CD4-positive, alpha-beta T cell (primary cell): ENCODE results near the gene COL11A1. TPM values are rescaled to one million over a fixed set of nuclear protein-coding genes. Genes with fewer than 3 reads are reported as not detected.
"Not testable (repeated sequence)": the region's sequence is repeated elsewhere in the genome, so short reads cannot be mapped to it uniquely, and the experiment has no call there.

ENCODE experiments used
- ATAC-seq: fragments of 200-7000 bp; cut with Tn5 transposase; one replicate; pipeline ENCODE4 v1.10.0; 2022; ENCODE audit warnings: mild to moderate bottlenecking; ENCODE audit not compliant: poor library complexity
- CTCF ChIA-PET: fragments of 350-600 bp; sonication (Branson Sonifier 250); formaldehyde crosslinking; loops from one replicate; lab custom pipeline; 2021; ENCODE audit warnings: antibody characterized with exemption, inconsistent platforms; lab: Charles Lee
- POLR2A ChIA-PET: fragments of 350-600 bp; sonication (Branson Sonifier 250); formaldehyde crosslinking; loops from one replicate; lab custom pipeline; 2021; ENCODE audit warnings: antibody characterized with exemption, inconsistent platforms; lab: Charles Lee
- DNase-seq, 14 experiments: peaks; one replicate each; pipeline ENCODE4 v3.0.0-alpha.2; 2013 to 2020; ENCODE audit warnings: mixed read lengths in 2 of 14
- H3K27ac ChIP-seq, 2 donors: one replicate each; pipeline versions ENCODE4 v1.5.1 to v1.7.0; 2013; ENCODE audit warnings: low read length in 2 of 2, low read depth in 1 of 2, mild to moderate bottlenecking in 1 of 2
- H3K27me3 ChIP-seq, 2 experiments: 1 replicate in 1 of 2; 2 replicates in 1 of 2; pipeline versions ENCODE4 v1.6.1 to v1.7.0; 2013; ENCODE audit warnings: low read length in 2 of 2, control low read depth in 1 of 2, mild to moderate bottlenecking in 1 of 2, moderate library complexity in 1 of 2; ENCODE audit not compliant: insufficient read depth in 2 of 2, control insufficient read depth in 1 of 2
- H3K36me3 ChIP-seq: one replicate; pipeline ENCODE4 v1.6.1; 2013; ENCODE audit warnings: low read length, control low read depth; ENCODE audit not compliant: insufficient read depth
- H3K4me1 ChIP-seq: one replicate; pipeline ENCODE4 v1.6.1; 2013; ENCODE audit warnings: low read length, control low read depth; ENCODE audit not compliant: insufficient read depth
- H3K4me3 ChIP-seq: one replicate; pipeline ENCODE4 v1.5.1; 2013; ENCODE audit warnings: mild to moderate bottlenecking, low read length, moderate library complexity
- H3K9me3 ChIP-seq, 2 experiments: 1 replicate in 1 of 2; 2 replicates in 1 of 2; pipeline versions ENCODE4 v1.6.1 to v1.7.0; 2013; ENCODE audit warnings: low read length in 2 of 2, mild to moderate bottlenecking in 2 of 2, control low read depth in 1 of 2, moderate library complexity in 1 of 2; ENCODE audit not compliant: control insufficient read depth in 1 of 2, insufficient read depth in 1 of 2
- H3K27ac Mint-ChIP-seq: one replicate; pipeline ENCODE4 v1.8.0; 2020; ENCODE audit warnings: mixed read lengths
- H3K27me3 Mint-ChIP-seq: one replicate; pipeline ENCODE4 v1.8.0; 2021; ENCODE audit warnings: mixed read lengths
- H3K36me3 Mint-ChIP-seq: one replicate; pipeline ENCODE4 v1.8.0; 2021; ENCODE audit warnings: low read depth, mixed read lengths
- H3K4me1 Mint-ChIP-seq: one replicate; pipeline ENCODE4 v1.8.0; 2021; ENCODE audit warnings: low read depth, mixed read lengths
- H3K4me3 Mint-ChIP-seq: one replicate; pipeline ENCODE4 v1.8.0; 2020; ENCODE audit warnings: mild to moderate bottlenecking, mixed read lengths
- H3K9me3 Mint-ChIP-seq: one replicate; pipeline ENCODE4 v1.8.0; 2020; ENCODE audit warnings: mixed read lengths
- intact Hi-C, 2 experiments: fragments of 100-400 bp; cut with DNase I in 1 of 2; cut with micrococcal nuclease in 1 of 2; formaldehyde crosslinking; loops; one replicate each; pipeline versions ENCODE4 v1.15.1 to v1.9.0; 2023 to 2025; cut with DNase I, micrococcal nuclease
- total RNA-seq, 174 experiments: library from RNA in 2 of 174; stranded (reverse) in 2 of 174; gene quantifications; one replicate each; pipeline ENCODE4 v1.2.3 and lab custom pipeline; 2021 to 2026
- TF ChIP-seq, protein P1 (sequence below): fragments of 200-600 bp; IDR thresholded peaks from one replicate; pipeline ENCODE4 v1.8.0; 2022; ENCODE audit warnings: antibody characterized with exemption, mild to moderate bottlenecking

Gene COL11A1
- total RNA-seq, 2 experiments from 2014 or later, result not detected

DNA sequence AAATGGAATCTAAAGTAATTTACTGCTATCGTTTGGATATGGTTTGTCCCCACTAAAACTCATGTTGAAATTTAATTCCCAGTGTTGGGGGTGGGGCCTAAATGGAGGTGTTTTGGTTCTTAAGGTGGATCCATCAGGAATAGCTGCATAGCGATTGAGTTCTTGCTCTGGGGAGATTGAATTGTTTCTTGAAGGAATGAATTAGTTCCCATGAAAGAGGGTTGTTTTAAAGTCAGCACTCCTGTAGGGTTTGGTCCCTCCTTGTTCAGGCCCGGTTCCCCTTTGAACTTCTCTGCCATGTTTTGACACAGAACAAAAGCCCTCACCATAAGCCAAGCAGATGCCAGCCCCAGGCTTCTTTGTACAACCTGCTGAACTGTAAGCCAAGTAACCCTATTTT is 170.9 kb downstream of the COL11A1 start:
- no peaks in the 10 kb centered on the region for H3K36me3 ChIP-seq
- no peak for ATAC-seq
- TF ChIP-seq, protein P1, sequence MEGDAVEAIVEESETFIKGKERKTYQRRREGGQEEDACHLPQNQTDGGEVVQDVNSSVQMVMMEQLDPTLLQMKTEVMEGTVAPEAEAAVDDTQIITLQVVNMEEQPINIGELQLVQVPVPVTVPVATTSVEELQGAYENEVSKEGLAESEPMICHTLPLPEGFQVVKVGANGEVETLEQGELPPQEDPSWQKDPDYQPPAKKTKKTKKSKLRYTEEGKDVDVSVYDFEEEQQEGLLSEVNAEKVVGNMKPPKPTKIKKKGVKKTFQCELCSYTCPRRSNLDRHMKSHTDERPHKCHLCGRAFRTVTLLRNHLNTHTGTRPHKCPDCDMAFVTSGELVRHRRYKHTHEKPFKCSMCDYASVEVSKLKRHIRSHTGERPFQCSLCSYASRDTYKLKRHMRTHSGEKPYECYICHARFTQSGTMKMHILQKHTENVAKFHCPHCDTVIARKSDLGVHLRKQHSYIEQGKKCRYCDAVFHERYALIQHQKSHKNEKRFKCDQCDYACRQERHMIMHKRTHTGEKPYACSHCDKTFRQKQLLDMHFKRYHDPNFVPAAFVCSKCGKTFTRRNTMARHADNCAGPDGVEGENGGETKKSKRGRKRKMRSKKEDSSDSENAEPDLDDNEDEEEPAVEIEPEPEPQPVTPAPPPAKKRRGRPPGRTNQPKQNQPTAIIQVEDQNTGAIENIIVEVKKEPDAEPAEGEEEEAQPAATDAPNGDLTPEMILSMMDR, result no peak
- no peaks in the 10 kb centered on the region for H3K27me3 ChIP-seq
- no peak overlapping the region for H3K4me3 ChIP-seq
- no peaks in the 10 kb centered on the region for H3K36me3 Mint-ChIP-seq
- no peak overlapping the region for H3K27ac ChIP-seq
- no peaks in the 10 kb centered on the region for H3K4me1 Mint-ChIP-seq
- H3K4me1 ChIP-seq, result no peaks in the 10 kb centered on the region
- no peak overlapping the region for H3K4me3 Mint-ChIP-seq
- H3K9me3 ChIP-seq, result peaks cover 0 to 7% of the 10 kb centered on the region in 2 experiments
- intact Hi-C loops, result no loop called here
- no peaks in the 10 kb centered on the region for H3K27me3 Mint-ChIP-seq
- DNase-seq, result no peak
- H3K27ac Mint-ChIP-seq, result no peak overlapping the region
- ChIA-PET CTCF (no interaction called here), POLR2A (no interaction called here)
- no peaks in the 10 kb centered on the region for H3K9me3 Mint-ChIP-seq

DNA sequence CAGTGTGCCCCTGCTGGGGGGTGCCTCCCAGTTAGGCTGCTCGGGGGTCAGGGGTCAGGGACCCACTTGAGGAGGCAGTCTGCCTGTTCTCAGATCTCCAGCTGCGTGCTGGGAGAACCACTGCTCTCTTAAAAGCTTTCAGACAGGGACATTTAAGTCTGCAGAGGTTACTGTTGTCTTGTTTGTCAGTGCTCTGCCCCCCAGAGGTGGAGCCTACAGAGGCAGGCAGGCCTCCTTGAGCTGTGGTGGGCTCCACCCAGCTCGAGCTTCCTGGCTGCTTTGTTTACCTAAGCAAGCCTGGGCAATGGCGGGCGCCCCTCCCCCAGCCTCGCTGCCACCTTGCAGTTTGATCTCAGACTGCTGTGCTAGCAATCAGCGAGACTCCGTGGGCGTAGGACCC is 175.0 kb downstream of the COL11A1 start:
- ATAC-seq, H3K27me3 Mint-ChIP-seq, POLR2A ChIA-PET, H3K27ac ChIP-seq, H3K4me1 Mint-ChIP-seq, H3K9me3 Mint-ChIP-seq, CTCF ChIA-PET, DNase-seq, H3K4me1 ChIP-seq, H3K4me3 Mint-ChIP-seq, H3K4me3 ChIP-seq, H3K9me3 ChIP-seq, H3K36me3 Mint-ChIP-seq, H3K27ac Mint-ChIP-seq, H3K27me3 ChIP-seq, intact Hi-C loops, H3K36me3 ChIP-seq: not testable (repeated sequence)

DNA sequence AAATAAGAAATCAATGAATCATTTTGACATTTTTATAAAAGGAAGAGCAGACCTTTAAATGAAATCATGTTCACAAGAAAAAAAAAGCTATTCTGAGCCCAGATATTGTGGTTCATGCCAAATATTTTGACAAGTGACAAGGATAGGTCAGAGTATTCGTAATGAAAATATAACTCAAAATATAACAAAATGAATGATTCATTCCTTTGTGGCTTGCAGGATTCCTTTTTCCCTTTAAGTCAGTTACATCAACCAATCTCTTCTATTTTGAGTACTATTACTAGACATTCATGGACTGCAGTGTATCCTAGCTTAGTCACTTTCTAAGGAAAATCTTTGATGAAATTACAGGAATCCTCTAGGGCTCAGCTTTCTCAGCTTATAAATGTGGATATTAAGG is 188.7 kb downstream of the COL11A1 start:
- no peak for ATAC-seq
- TF ChIP-seq, protein P1, result no peak
- intact Hi-C loops, result no loop called here

DNA sequence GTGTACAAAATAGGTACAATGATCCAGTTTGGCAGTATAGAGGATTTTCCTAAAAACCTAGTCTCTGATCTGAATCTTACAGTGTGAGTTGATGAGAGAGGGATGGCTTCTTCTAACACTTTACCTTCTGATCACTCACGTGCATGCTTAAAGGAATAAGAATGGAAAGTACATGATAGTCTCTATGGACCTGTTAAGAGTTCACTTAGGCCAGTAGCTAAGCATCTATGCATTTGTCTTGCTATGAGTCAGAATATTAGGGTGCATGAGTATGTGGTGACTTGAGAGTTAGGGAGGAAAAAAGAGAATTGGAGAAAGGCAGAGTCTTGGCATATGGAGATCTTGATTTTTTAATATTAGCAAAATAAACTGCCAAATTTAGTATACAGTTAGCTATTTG is 206.3 kb downstream of the COL11A1 start:
- intact Hi-C loops, result no loop called here
- H3K4me1 ChIP-seq, result no peaks in the 10 kb centered on the region
- Mint-ChIP-seq H3K4me1 (no peaks in the 10 kb centered on the region), H3K4me3 (no peak overlapping the region), H3K36me3 (no peaks in the 10 kb centered on the region), H3K27me3 (no peaks in the 10 kb centered on the region), H3K9me3 (peaks cover 2% of the 10 kb centered on the region), H3K27ac (no peak overlapping the region)
- no peaks in the 10 kb centered on the region for H3K36me3 ChIP-seq
- TF ChIP-seq, protein P1, result no peak
- H3K9me3 ChIP-seq, result peaks cover 0 to 4% of the 10 kb centered on the region in 2 experiments
- ChIA-PET POLR2A (no interaction called here), CTCF (no interaction called here)
- H3K27ac ChIP-seq, result no peak overlapping the region
- H3K27me3 ChIP-seq, result no peaks in the 10 kb centered on the region
- ATAC-seq (no peak), DNase-seq (no peak)
- no peak overlapping the region for H3K4me3 ChIP-seq

More for the DNA sequence above, 188.7 kb downstream of the COL11A1 start:
- Mint-ChIP-seq H3K4me1 (no peaks in the 10 kb centered on the region), H3K4me3 (no peak overlapping the region), H3K36me3 (no peaks in the 10 kb centered on the region), H3K9me3 (no peaks in the 10 kb centered on the region), H3K27ac (no peak overlapping the region), H3K27me3 (no peaks in the 10 kb centered on the region)
- DNase-seq, result no peak
- ChIA-PET CTCF (no interaction called here), POLR2A (no interaction called here)
- H3K9me3 ChIP-seq, result peaks cover 0 to 8% of the 10 kb centered on the region in 2 experiments
- H3K4me1 ChIP-seq, result no peaks in the 10 kb centered on the region
- H3K27me3 ChIP-seq, result no peaks in the 10 kb centered on the region
- H3K4me3 ChIP-seq, result no peak overlapping the region
- H3K36me3 ChIP-seq, result no peaks in the 10 kb centered on the region
- H3K27ac ChIP-seq, result no peak overlapping the region
